Measurements from ENCODE around the gene LRFN2. TPM values are rescaled to one million over a fixed set of nuclear protein-coding genes. Genes with fewer than 3 reads are reported as not detected.

Gene LRFN2
- total and polyA plus RNA-seq, 4 donors: 0.01 to 0.06 TPM; not detected in 2

GRCh38 chr6:40509716-40510260 lies 77.4 kb downstream of the LRFN2 start:
- Histone ChIP-seq H3K9ac (ENCODE audit: insufficient read depth in 1 of 2, low read length in 2 of 2) (no peak overlapping the region), H3K4me3 (no peak overlapping the region), H3K27me3 (ENCODE audit: control insufficient read depth in 3 of 3, insufficient read depth in 3 of 3, low read length in 2 of 3) (no peaks in the 10 kb centered on the region), H3K36me3 (ENCODE audit: control insufficient read depth in 4 of 4, insufficient read depth in 4 of 4, low read length in 4 of 4) (no peaks in the 10 kb centered on the region), H3K4me1 (ENCODE audit: control insufficient read depth in 5 of 5, insufficient read depth in 5 of 5, low read length in 5 of 5) (peaks cover 0 to 5% (median 0%) of the 10 kb centered on the region in 5 donors), H3K9me3 (ENCODE audit: control insufficient read depth in 4 of 4, insufficient read depth in 3 of 4, low read length in 3 of 4) (no peaks in the 10 kb centered on the region), H3K27ac (ENCODE audit: low read depth in 1 of 2, low read length in 1 of 2) (no peak overlapping the region)
- DNase-seq (no peak), ATAC-seq (ENCODE audit: insufficient read depth, low FRiP score) (no peak)
- 87 to 93% methylated on average over 11 of the region's 11 CpGs for WGBS, 2 donors
- no peak for TF ChIP-seq CTCF (IDR thresholded peaks at IDR 0.05; ENCODE audit: control extremely low read depth, extremely low read depth)

GRCh38 chr6:40509086-40509485 lies 78.1 kb downstream of the LRFN2 start:
- ATAC-seq (ENCODE audit: insufficient read depth, low FRiP score): no peak
- no peak for DNase-seq
- Histone ChIP-seq H3K27me3 (ENCODE audit: control insufficient read depth in 3 of 3, insufficient read depth in 3 of 3, low read length in 2 of 3) (no peaks in the 10 kb centered on the region), H3K4me1 (ENCODE audit: control insufficient read depth in 5 of 5, insufficient read depth in 5 of 5, low read length in 5 of 5) (peaks cover 0 to 5% (median 0%) of the 10 kb centered on the region in 5 donors), H3K27ac (ENCODE audit: low read depth in 1 of 2, low read length in 1 of 2) (no peak overlapping the region), H3K9ac (ENCODE audit: insufficient read depth in 1 of 2, low read length in 2 of 2) (no peak overlapping the region), H3K9me3 (ENCODE audit: control insufficient read depth in 4 of 4, insufficient read depth in 3 of 4, low read length in 3 of 4) (no peaks in the 10 kb centered on the region), H3K4me3 (no peak overlapping the region), H3K36me3 (ENCODE audit: control insufficient read depth in 4 of 4, insufficient read depth in 4 of 4, low read length in 4 of 4) (no peaks in the 10 kb centered on the region)
- no peak for TF ChIP-seq CTCF (IDR thresholded peaks at IDR 0.05; ENCODE audit: control extremely low read depth, extremely low read depth)
- WGBS, 2 donors: 67 to 76% methylated on average over 1 of the region's 1 CpG

GRCh38 chr6:40506954-40507353 lies 80.2 kb downstream of the LRFN2 start:
- ATAC-seq (ENCODE audit: insufficient read depth, low FRiP score) (no peak), DNase-seq (no peak)
- no peaks in the 10 kb centered on the region for H3K9me3 ChIP-seq (ENCODE audit: control insufficient read depth in 4 of 4, insufficient read depth in 3 of 4, low read length in 3 of 4)
- no peaks in the 10 kb centered on the region for H3K36me3 ChIP-seq (ENCODE audit: control insufficient read depth in 4 of 4, insufficient read depth in 4 of 4, low read length in 4 of 4)
- H3K27me3 ChIP-seq (ENCODE audit: control insufficient read depth in 3 of 3, insufficient read depth in 3 of 3, low read length in 2 of 3): no peaks in the 10 kb centered on the region
- whole genome bisulfite sequencing, 2 donors: 87 to 93% methylated on average over 9 of the region's 9 CpGs
- H3K4me1 ChIP-seq (ENCODE audit: control insufficient read depth in 5 of 5, insufficient read depth in 5 of 5, low read length in 5 of 5): peaks cover 0 to 5% (median 0%) of the 10 kb centered on the region in 5 donors
- no peak overlapping the region for H3K27ac ChIP-seq (ENCODE audit: low read depth in 1 of 2, low read length in 1 of 2)
- no peak for TF ChIP-seq CTCF (IDR thresholded peaks at IDR 0.05; ENCODE audit: control extremely low read depth, extremely low read depth)
- no peak overlapping the region for H3K4me3 ChIP-seq
- no peak overlapping the region for H3K9ac ChIP-seq (ENCODE audit: insufficient read depth in 1 of 2, low read length in 2 of 2)

Measured in lung (tissue), 12 donors.